Measurements from ENCODE around the gene IL12RB2.
A peak's percentile ranks its signal among the peaks of the same experiment; 100 is the strongest.
"Not testable (repeated sequence)": the region's sequence is repeated elsewhere in the genome, so short reads cannot be mapped to it uniquely, and the experiment has no call there.

IL12RB2 gene

GRCh38 chr1:67436511-67437055 lies 128.9 kb downstream of the IL12RB2 start:
- DNase-seq, result no peak

GRCh38 chr1:67437961-67438360 lies 130.3 kb downstream of the IL12RB2 start:
- no peak for DNase-seq

- DNase-seq, result no peak
These were observed 131.8 kb downstream of the IL12RB2 start for GRCh38 chr1:67439277-67440029.

GRCh38 chr1:67440339-67440738 lies 132.7 kb downstream of the IL12RB2 start:
- no peak for DNase-seq

- DNase-seq, result peak; percentile 55
These were observed 133.5 kb downstream of the IL12RB2 start for GRCh38 chr1:67441183-67441582.

GRCh38 chr1:67441739-67442281 lies 134.1 kb downstream of the IL12RB2 start:
- DNase-seq, result no peak

GRCh38 chr1:67446014-67446413 lies 138.3 kb downstream of the IL12RB2 start:
- DNase-seq, result not testable (repeated sequence)
